Endodermal cell (in vitro differentiated cells): Measurements from ENCODE around the gene ANTXRL. TPM values are rescaled to one million over a fixed set of nuclear protein-coding genes. Genes with fewer than 3 reads are reported as not detected.
"Not testable (repeated sequence)": the region's sequence is repeated elsewhere in the genome, so short reads cannot be mapped to it uniquely, and the experiment has no call there.

ENCODE experiments used
- DNase-seq: peaks from one replicate; pipeline ENCODE4 v3.0.0-alpha.2; 2017
- H3K27ac ChIP-seq: 2 replicates; pipeline ENCODE4 v1.5.1; 2013; ENCODE audit warnings: mild to moderate bottlenecking, low read depth, low read length, moderate library complexity
- H3K27me3 ChIP-seq: 2 replicates; pipeline ENCODE4 v1.6.1; 2013; ENCODE audit warnings: mild to moderate bottlenecking, low read length, moderate library complexity; ENCODE audit not compliant: insufficient read depth, control insufficient read depth, poor library complexity, severe bottlenecking
- H3K36me3 ChIP-seq: 2 replicates; pipeline ENCODE4 v1.7.0; 2013; ENCODE audit warnings: mild to moderate bottlenecking, low read length, moderate library complexity; ENCODE audit not compliant: control insufficient read depth, insufficient read depth
- H3K4me1 ChIP-seq: one replicate; pipeline ENCODE4 v1.7.0; 2013; ENCODE audit warnings: low read length; ENCODE audit not compliant: control insufficient read depth, insufficient read depth
- H3K4me3 ChIP-seq: 2 replicates; pipeline ENCODE4 v1.5.1; 2013; ENCODE audit warnings: mild to moderate bottlenecking, low read length, moderate library complexity
- H3K9ac ChIP-seq: 2 replicates; pipeline ENCODE4 v1.6.1; 2013; ENCODE audit warnings: mild to moderate bottlenecking, low read length, moderate library complexity; ENCODE audit not compliant: poor library complexity, severe bottlenecking; ENCODE audit errors: extremely low read depth
- H3K9me3 ChIP-seq: 2 replicates; pipeline ENCODE4 v1.6.1; 2013; ENCODE audit warnings: mild to moderate bottlenecking, low read length, moderate library complexity; ENCODE audit not compliant: control insufficient read depth
- H3K27ac Mint-ChIP-seq: 2 replicates; pipeline ENCODE4 v1.8.0; 2020; ENCODE audit warnings: mixed read lengths
- H3K27me3 Mint-ChIP-seq: 2 replicates; pipeline ENCODE4 v1.8.0; 2021; ENCODE audit warnings: mild to moderate bottlenecking, mixed read lengths; ENCODE audit not compliant: insufficient read depth
- H3K36me3 Mint-ChIP-seq: 2 replicates; pipeline ENCODE4 v1.8.0; 2020; ENCODE audit warnings: low read depth, mixed read lengths
- H3K4me1 Mint-ChIP-seq: 2 replicates; pipeline ENCODE4 v1.8.0; 2020; ENCODE audit warnings: mixed read lengths
- H3K4me3 Mint-ChIP-seq: 2 replicates; pipeline ENCODE4 v1.8.0; 2020; ENCODE audit warnings: mild to moderate bottlenecking, moderate library complexity, mixed read lengths
- H3K9me3 Mint-ChIP-seq: 2 replicates; pipeline ENCODE4 v1.8.0; 2020; ENCODE audit warnings: mild to moderate bottlenecking, mixed read lengths
- WGBS, 2 experiments: methylation state at CpG; one replicate each; pipeline versions ENCODE4 v1.1.5 to v1.1.7; 2013; ENCODE audit warnings: missing lambda C conversion rate in 2 of 2, mixed read lengths in 1 of 2; ENCODE audit not compliant: insufficient coverage in 1 of 2, insufficient read length in 1 of 2; 5-methylcytosine and 5-hydroxymethylcytosine counted together
- total RNA-seq, 2 donors: library from RNA; stranded (reverse); fragmentation: NEBNext Ultra II Directional in 1 of 2; extraction: Animal tissue kit (Norgen Biotek cat#: 25700) in 1 of 2; gene quantifications; 2 replicates in 1 of 2; 3 replicates in 1 of 2; pipeline ENCODE4 v1.2.1, GENCODE V29; 2021
- TF ChIP-seq, protein P1 (sequence below): fragments of 200-600 bp; sonication (generic); conservative IDR thresholded peaks from 2 replicates; pipeline ENCODE4 v1.5.0; 2021; ENCODE audit warnings: antibody characterized with exemption, mild to moderate bottlenecking

ANTXRL gene
- total RNA-seq, 2 donors from 2014 or later, result not detected

DNA sequence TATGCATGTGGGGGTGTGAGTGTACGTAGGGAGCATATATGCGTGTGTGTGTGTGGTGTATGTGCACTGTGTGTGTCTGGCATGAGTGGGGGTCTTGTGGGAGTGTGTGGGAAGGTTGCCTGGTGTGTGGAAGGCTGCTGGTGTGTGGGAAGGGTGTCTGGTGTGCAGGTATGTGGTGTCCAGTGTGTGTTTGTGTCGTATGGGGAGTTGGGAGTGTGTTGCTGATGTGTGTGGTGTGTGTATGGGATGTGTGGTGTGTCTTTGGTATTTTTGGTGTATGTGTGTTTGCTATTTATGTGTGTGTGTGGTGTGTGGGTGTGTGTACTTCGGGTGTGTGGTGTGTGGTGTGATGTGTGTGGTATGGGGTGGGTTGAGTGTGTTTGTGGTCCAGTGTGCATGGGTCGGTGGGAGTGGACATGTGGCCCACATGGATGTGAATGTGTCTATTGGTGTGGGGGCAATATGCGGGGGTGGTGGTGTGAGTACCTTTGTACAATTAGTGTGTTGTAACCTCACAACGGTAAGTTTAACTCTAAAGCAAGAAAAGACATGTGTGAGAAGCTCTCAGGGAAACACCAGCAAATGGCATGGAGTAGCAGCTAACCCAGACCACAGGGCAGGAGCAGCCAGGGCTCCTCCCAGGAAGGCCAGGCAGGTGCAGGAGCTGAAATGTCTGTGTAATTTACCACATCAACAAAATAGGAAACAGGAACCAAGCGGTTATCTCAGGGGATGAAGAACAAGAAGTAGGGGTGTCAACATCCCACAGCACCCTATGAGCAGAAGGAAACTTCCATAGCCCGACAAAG is 11.9 kb downstream of the ANTXRL start:
- DNase-seq, result no peak
- no peak overlapping the region for H3K27ac ChIP-seq
- H3K4me3 Mint-ChIP-seq, result no peak overlapping the region
- no peak overlapping the region for H3K27ac Mint-ChIP-seq
- H3K4me1 ChIP-seq, result no peaks in the 10 kb centered on the region
- no peak overlapping the region for H3K9ac ChIP-seq
- no peaks in the 10 kb centered on the region for H3K36me3 ChIP-seq
- 86 to 97% methylated on average over 6 to 9 of the region's 9 CpGs for WGBS, 2 experiments
- H3K36me3 Mint-ChIP-seq, result no peaks in the 10 kb centered on the region
- no peaks in the 10 kb centered on the region for H3K27me3 ChIP-seq
- TF ChIP-seq, protein P1, sequence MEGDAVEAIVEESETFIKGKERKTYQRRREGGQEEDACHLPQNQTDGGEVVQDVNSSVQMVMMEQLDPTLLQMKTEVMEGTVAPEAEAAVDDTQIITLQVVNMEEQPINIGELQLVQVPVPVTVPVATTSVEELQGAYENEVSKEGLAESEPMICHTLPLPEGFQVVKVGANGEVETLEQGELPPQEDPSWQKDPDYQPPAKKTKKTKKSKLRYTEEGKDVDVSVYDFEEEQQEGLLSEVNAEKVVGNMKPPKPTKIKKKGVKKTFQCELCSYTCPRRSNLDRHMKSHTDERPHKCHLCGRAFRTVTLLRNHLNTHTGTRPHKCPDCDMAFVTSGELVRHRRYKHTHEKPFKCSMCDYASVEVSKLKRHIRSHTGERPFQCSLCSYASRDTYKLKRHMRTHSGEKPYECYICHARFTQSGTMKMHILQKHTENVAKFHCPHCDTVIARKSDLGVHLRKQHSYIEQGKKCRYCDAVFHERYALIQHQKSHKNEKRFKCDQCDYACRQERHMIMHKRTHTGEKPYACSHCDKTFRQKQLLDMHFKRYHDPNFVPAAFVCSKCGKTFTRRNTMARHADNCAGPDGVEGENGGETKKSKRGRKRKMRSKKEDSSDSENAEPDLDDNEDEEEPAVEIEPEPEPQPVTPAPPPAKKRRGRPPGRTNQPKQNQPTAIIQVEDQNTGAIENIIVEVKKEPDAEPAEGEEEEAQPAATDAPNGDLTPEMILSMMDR, result no peak
- peaks cover 2% of the 10 kb centered on the region for H3K27me3 Mint-ChIP-seq
- no peak overlapping the region for H3K4me3 ChIP-seq
- no peaks in the 10 kb centered on the region for H3K9me3 ChIP-seq
- H3K4me1 Mint-ChIP-seq, result peaks cover 6% of the 10 kb centered on the region
- H3K9me3 Mint-ChIP-seq, result no peaks in the 10 kb centered on the region

DNA sequence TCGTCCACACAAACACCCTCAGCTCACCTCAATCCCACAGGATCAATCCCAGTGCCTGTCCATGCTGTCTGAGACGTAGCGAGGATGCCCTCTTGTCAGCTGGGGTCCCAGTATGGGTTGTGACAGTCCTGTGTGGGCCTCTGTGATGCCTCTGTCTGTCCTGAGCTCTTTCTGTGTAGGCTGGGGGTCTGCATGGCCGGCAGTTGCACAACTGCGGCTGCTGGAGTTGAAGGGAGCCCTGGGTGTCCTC is 12.4 kb downstream of the ANTXRL start:
- Mint-ChIP-seq H3K4me3 (no peak overlapping the region), H3K27ac (no peak overlapping the region), H3K27me3 (peaks cover 2% of the 10 kb centered on the region), H3K36me3 (no peaks in the 10 kb centered on the region), H3K9me3 (no peaks in the 10 kb centered on the region), H3K4me1 (peaks cover 4% of the 10 kb centered on the region)
- no peak for DNase-seq
- Histone ChIP-seq H3K9me3 (no peaks in the 10 kb centered on the region), H3K4me1 (no peaks in the 10 kb centered on the region), H3K27ac (no peak overlapping the region), H3K4me3 (no peak overlapping the region), H3K36me3 (no peaks in the 10 kb centered on the region), H3K9ac (no peak overlapping the region), H3K27me3 (no peaks in the 10 kb centered on the region)
- TF ChIP-seq, protein P1, result no peak
- WGBS, 2 experiments, result 92% methylated on average over 2 to 5 of the region's 5 CpGs

DNA sequence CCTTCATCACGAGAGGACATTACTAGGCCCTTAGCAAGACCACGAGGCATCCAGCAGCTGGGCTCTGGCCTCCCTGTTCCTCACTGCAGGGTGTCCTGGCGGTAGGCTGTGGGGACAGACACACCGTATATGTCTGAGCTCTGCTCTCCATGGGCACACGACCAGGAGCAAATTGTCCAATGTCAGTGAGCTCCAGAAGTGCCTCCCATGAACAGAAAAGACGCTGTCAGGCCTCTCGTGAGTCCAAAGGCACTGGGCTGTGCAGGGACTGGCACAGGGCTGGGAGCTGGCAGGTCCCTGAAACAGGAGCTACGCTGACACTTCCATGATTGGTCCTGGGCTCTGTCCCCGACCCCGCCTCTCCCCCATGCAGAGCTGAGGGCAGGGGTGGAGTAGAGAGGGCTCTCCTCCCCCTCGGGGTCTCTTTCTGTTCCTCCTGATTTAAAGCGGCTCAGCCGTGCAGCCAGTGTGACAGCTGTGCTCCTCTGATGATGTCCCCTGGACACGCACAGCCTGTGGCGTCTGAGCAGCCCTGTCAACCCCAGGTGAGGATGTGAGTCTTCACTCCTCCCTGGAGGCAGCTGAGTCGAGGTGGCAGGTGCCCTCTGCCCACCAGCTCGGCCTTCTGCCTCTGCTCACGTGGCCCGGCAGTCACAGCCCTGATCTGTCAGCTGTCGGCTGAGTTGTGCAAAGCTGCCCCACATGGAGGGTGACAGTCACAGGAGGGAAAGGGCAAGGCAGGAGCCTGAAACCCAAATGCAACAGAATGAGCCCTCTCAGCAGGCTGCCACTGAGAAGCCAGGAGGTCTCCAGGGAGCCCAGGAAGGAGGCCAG is 13.0 kb downstream of the ANTXRL start:
- no peak overlapping the region for H3K27ac ChIP-seq
- no peaks in the 10 kb centered on the region for H3K9me3 Mint-ChIP-seq
- H3K9me3 ChIP-seq, result no peaks in the 10 kb centered on the region
- no peaks in the 10 kb centered on the region for H3K36me3 ChIP-seq
- no peaks in the 10 kb centered on the region for H3K4me1 Mint-ChIP-seq
- peaks cover 2% of the 10 kb centered on the region for H3K27me3 Mint-ChIP-seq
- DNase-seq, result no peak
- H3K4me3 ChIP-seq, result no peak overlapping the region
- H3K36me3 Mint-ChIP-seq, result no peaks in the 10 kb centered on the region
- WGBS, 2 experiments, result 78 to 79% methylated on average over 14 to 20 of the region's 20 CpGs
- TF ChIP-seq, protein P1, result no peak
- no peaks in the 10 kb centered on the region for H3K4me1 ChIP-seq
- H3K27me3 ChIP-seq, result no peaks in the 10 kb centered on the region
- no peak overlapping the region for H3K4me3 Mint-ChIP-seq
- H3K27ac Mint-ChIP-seq, result no peak overlapping the region
- no peak overlapping the region for H3K9ac ChIP-seq

DNA sequence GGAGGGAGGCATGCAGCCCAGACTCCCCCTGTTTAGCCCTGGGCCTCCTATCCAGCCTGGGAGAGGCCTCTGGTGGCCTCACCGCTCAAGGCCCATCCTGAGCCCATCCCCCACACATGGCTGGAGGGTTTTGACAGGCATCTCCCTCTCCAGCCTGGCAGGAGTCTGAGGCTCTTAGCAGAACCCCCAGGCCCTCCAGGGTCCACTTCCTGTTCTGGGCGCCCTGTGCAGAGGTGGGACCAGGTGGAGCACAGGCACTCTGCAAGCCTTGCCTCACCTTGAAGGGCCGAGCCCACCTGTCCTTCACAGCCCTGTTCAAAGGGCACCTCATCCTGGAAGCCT is 13.5 kb downstream of the ANTXRL start:
- H3K27me3 ChIP-seq, H3K4me1 ChIP-seq, DNase-seq, H3K9me3 ChIP-seq, H3K27ac Mint-ChIP-seq, H3K4me3 ChIP-seq, H3K9ac ChIP-seq, H3K9me3 Mint-ChIP-seq, H3K4me1 Mint-ChIP-seq, H3K27ac ChIP-seq, H3K36me3 Mint-ChIP-seq, H3K4me3 Mint-ChIP-seq, H3K27me3 Mint-ChIP-seq, H3K36me3 ChIP-seq: not testable (repeated sequence)
- 77% methylated on average over 3 of the region's 3 CpGs; no CpG with 5 or more reads in 1 of the 2 experiments for WGBS, 2 experiments
